DND-41 (cell line): ENCODE data around the gene ZFPM1.

ENCODE experiments used
- ATAC-seq: fragments of 200-7000 bp; cut with Tn5 transposase; 3 replicates; pipeline ENCODE4 v1.9.1; 2021; ENCODE audit warnings: low read depth; ENCODE audit not compliant: insufficient read depth
- DNase-seq: peaks from one replicate; pipeline ENCODE4 v3.0.0-alpha.2; 2020
- H2AFZ ChIP-seq: 2 replicates; pipeline ENCODE4 v1.6.0; 2012; ENCODE audit warnings: low read depth, low read length
- H3K27ac ChIP-seq: 2 replicates; pipeline ENCODE4 v1.5.1; 2012; ENCODE audit warnings: low read length, inconsistent platforms
- H3K27me3 ChIP-seq: fragments of 200-600 bp; sonication (generic); 2 replicates; pipeline ENCODE4 v1.6.0; 2012; ENCODE audit warnings: low read length, mild to moderate bottlenecking, inconsistent platforms; ENCODE audit not compliant: insufficient read depth, poor library complexity
- H3K36me3 ChIP-seq: 2 replicates; pipeline ENCODE4 v1.5.1; 2012; ENCODE audit warnings: low read length, inconsistent platforms; ENCODE audit not compliant: insufficient read depth
- H3K4me1 ChIP-seq: 2 replicates; pipeline ENCODE4 v1.5.1; 2012; ENCODE audit warnings: mild to moderate bottlenecking, low read length; ENCODE audit not compliant: insufficient read depth
- H3K4me2 ChIP-seq: 2 replicates; pipeline ENCODE4 v1.6.0; 2012; ENCODE audit warnings: mild to moderate bottlenecking, moderate library complexity, low read length, inconsistent platforms; ENCODE audit not compliant: insufficient read depth
- H3K4me3 ChIP-seq, 2 experiments: fragments of 200-600 bp in 1 of 2; shearing (Covaris generic) in 1 of 2; 2 replicates each; pipeline ENCODE4 v1.5.1; 2012 to 2016; ENCODE audit warnings: inconsistent platforms in 2 of 2, low read length in 2 of 2, mild to moderate bottlenecking in 2 of 2, low read depth in 1 of 2, moderate library complexity in 1 of 2
- H3K79me2 ChIP-seq: 2 replicates; pipeline ENCODE4 v1.6.0; 2012; ENCODE audit warnings: low read length, inconsistent platforms; ENCODE audit not compliant: insufficient read depth
- H3K9ac ChIP-seq: 2 replicates; pipeline ENCODE4 v1.6.0; 2012; ENCODE audit warnings: low read depth, mild to moderate bottlenecking, inconsistent platforms, low read length, moderate library complexity
- H3K9me3 ChIP-seq: 2 replicates; pipeline ENCODE4 v1.5.1; 2012; ENCODE audit warnings: low read length, moderate library complexity, mild to moderate bottlenecking, inconsistent platforms; ENCODE audit not compliant: insufficient read depth, severe bottlenecking
- H4K20me1 ChIP-seq: 2 replicates; pipeline ENCODE4 v1.6.0; 2012; ENCODE audit warnings: low read length; ENCODE audit not compliant: insufficient read depth
- EZH2 ChIP-seq: IDR thresholded peaks from 3 replicates; pipeline ENCODE4 v1.6.1; 2012; ENCODE audit warnings: borderline replicate concordance, low read depth, mild to moderate bottlenecking, moderate library complexity, low read length, inconsistent platforms; ENCODE audit not compliant: severe bottlenecking
- TF ChIP-seq, protein P1 (sequence below): IDR thresholded peaks from 2 replicates; pipeline ENCODE4 v1.5.1; 2012; ENCODE audit warnings: borderline replicate concordance, low read length, moderate library complexity, mild to moderate bottlenecking; ENCODE audit not compliant: poor library complexity, severe bottlenecking; ENCODE audit errors: extremely low read depth

The ZFPM1 gene

DNA sequence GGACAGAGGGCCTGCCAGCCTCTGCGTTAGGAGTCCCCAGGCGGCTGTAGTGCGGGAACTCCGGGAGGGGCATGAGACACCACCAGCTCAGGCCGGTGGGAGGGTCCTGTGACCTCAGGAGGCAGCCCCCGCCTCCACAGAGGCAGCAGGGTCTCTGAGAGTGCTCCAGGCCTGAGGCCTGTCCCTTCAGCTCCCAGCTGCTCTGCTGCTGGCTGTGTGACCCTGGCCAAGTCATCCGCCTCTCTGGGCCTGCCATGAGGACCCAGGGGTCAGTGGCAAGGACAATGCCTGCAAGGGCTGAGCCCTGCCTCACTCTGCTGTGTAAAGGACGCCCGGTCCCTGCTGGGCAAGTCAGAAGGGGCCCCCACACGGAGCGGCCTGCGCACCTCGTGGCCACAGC is 27.1 kb upstream of the ZFPM1 start:
- Histone ChIP-seq H3K4me1 (peaks cover 10% of the 10 kb centered on the region), H2AFZ (no peak overlapping the region), H3K27me3 (peaks cover 14% of the 10 kb centered on the region), H3K79me2 (no peaks in the 10 kb centered on the region), H3K27ac (no peak overlapping the region), H3K9ac (no peak overlapping the region), H3K9me3 (no peaks in the 10 kb centered on the region), H4K20me1 (peaks cover 9% of the 10 kb centered on the region; the same call in 1 of the 2 replicates), H3K4me2 (no peak overlapping the region), H3K36me3 (no peaks in the 10 kb centered on the region), H3K4me3 (no peak overlapping the region)
- no peak for TF ChIP-seq EZH2
- TF ChIP-seq, protein P1, sequence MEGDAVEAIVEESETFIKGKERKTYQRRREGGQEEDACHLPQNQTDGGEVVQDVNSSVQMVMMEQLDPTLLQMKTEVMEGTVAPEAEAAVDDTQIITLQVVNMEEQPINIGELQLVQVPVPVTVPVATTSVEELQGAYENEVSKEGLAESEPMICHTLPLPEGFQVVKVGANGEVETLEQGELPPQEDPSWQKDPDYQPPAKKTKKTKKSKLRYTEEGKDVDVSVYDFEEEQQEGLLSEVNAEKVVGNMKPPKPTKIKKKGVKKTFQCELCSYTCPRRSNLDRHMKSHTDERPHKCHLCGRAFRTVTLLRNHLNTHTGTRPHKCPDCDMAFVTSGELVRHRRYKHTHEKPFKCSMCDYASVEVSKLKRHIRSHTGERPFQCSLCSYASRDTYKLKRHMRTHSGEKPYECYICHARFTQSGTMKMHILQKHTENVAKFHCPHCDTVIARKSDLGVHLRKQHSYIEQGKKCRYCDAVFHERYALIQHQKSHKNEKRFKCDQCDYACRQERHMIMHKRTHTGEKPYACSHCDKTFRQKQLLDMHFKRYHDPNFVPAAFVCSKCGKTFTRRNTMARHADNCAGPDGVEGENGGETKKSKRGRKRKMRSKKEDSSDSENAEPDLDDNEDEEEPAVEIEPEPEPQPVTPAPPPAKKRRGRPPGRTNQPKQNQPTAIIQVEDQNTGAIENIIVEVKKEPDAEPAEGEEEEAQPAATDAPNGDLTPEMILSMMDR: no peak
- ATAC-seq (no peak), DNase-seq (no peak)

DNA sequence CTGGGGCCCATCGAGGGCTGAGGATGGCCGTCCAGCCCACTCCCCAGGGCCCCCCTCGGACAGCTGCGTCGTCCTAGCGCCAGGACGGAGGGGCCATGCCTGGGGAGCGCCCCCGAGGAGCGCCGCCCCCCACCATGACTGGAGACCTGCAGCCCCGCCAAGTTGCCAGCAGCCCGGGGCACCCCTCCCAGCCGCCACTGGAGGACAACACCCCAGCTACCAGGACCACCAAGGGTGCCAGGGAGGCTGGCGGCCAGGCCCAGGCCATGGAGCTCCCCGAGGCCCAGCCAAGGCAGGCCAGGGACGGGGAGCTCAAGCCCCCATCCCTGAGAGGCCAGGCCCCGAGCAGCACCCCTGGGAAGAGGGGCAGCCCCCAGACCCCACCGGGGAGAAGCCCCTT is 25.7 kb upstream of the ZFPM1 start:
- no peaks in the 10 kb centered on the region for H3K36me3 ChIP-seq
- ATAC-seq (no peak), DNase-seq (no peak)
- peaks cover 27% of the 10 kb centered on the region for H3K27me3 ChIP-seq
- no peak overlapping the region for H3K27ac ChIP-seq
- H4K20me1 ChIP-seq: peaks cover 9% of the 10 kb centered on the region; the same call in 1 of the 2 replicates
- no peaks in the 10 kb centered on the region for H3K79me2 ChIP-seq
- H3K4me3 ChIP-seq: no peak overlapping the region
- no peak for TF ChIP-seq EZH2
- TF ChIP-seq, protein P1: no peak
- no peak overlapping the region for H3K9ac ChIP-seq
- H3K4me2 ChIP-seq: no peak overlapping the region
- H3K4me1 ChIP-seq: peaks cover 14% of the 10 kb centered on the region
- H2AFZ ChIP-seq: no peak overlapping the region
- H3K9me3 ChIP-seq: no peaks in the 10 kb centered on the region

DNA sequence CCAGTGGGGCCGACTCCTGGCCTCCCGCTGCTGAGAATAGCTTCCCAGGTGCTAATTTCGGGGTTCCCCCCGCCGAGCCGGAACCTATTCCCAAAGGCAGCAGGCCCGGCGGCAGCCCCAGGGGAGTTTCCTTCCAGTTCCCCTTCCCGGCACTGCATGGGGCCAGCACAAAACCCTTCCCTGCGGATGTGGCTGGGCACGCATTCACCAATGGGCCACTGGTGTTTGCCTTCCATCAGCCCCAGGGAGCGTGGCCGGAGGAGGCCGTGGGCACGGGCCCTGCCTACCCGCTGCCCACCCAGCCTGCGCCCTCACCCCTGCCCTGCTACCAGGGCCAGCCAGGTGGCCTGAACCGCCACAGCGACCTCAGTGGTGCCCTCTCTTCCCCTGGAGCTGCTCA is 24.9 kb upstream of the ZFPM1 start:
- Histone ChIP-seq H3K4me3 (no peak overlapping the region), H3K4me1 (peaks cover 14% of the 10 kb centered on the region), H3K9ac (no peak overlapping the region), H2AFZ (no peak overlapping the region), H3K36me3 (no peaks in the 10 kb centered on the region), H3K27ac (no peak overlapping the region), H3K27me3 (peaks cover 27% of the 10 kb centered on the region), H4K20me1 (peaks cover 14% of the 10 kb centered on the region; the same call in 1 of the 2 replicates), H3K4me2 (no peak overlapping the region), H3K9me3 (no peaks in the 10 kb centered on the region), H3K79me2 (no peaks in the 10 kb centered on the region)
- DNase-seq (no peak), ATAC-seq (no peak)
- no peak for TF ChIP-seq EZH2
- TF ChIP-seq, protein P1: no peak
